ENCODE measurements around the gene TSNAX.
A peak's percentile ranks its signal among the peaks of the same experiment; 100 is the strongest.

DNA sequence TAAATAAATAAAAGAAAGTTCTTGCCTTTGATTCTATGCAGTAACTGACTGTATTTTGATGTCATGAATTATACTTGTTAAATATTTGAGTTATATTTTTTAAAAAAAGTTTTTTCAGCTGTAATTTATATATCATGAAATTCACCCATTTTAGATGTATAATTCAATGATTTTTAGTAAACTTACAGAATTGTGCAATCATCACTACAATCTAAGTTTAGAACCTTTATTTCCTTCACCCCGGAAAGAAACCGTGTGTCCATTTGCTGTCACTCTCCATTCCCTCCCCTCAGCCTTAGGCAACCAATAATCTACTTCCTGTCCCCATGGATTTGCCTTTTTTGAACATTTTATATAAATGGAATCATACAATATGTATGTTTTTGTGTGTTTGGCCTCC, 65.7 kb downstream of the TSNAX start:
- TF ChIP-seq BHLHE40 (IDR thresholded peaks at IDR 0.05; ENCODE audit: low read depth, low read length) (no peak), CTCF (conservative IDR thresholded peaks at IDR 0.05; ENCODE audit: low read depth, low read length) (no peak), USF2 (IDR thresholded peaks at IDR 0.05; ENCODE audit: low read depth, low read length) (no peak), CEBPB (IDR thresholded peaks at IDR 0.05; ENCODE audit: low read depth, low read length) (peak; percentile 40; the same call in 1 of the 2 replicates), POLR2A (IDR thresholded peaks at IDR 0.05; ENCODE audit: low read depth, low read length) (no peak), RCOR1 (IDR thresholded peaks at IDR 0.05; ENCODE audit: insufficient replicate concordance, low read length) (no peak), RAD21 (IDR thresholded peaks at IDR 0.05; ENCODE audit: low read length) (no peak), NFE2L2 (IDR thresholded peaks at IDR 0.05; ENCODE audit: low read depth, low read length) (no peak), RFX5 (IDR thresholded peaks at IDR 0.05; ENCODE audit: low read depth, low read length) (no peak), MAFK (IDR thresholded peaks at IDR 0.05; ENCODE audit: low read depth, low read length) (no peak)

All from IMR-90 (cell line).